Keratinocyte (primary cell): Measurements from ENCODE around the gene MARK1. TPM values are rescaled to one million over a fixed set of nuclear protein-coding genes. Genes with fewer than 3 reads are reported as not detected.

ENCODE experiments used
- DNase-seq: peaks from one replicate; pipeline ENCODE4 v3.0.0-alpha.2; 2011; ENCODE audit warnings: low read depth, missing footprints, low spot score
- FAIRE-seq: peaks from 2 replicates; lab custom pipeline; 2011; peaks lifted over from hg19 to GRCh38; lab: Jason Lieb, UNC
- H2AFZ ChIP-seq: 2 replicates; pipeline ENCODE4 v1.6.0; 2012; ENCODE audit warnings: low read length, control low read depth, inconsistent platforms; ENCODE audit not compliant: control insufficient read depth
- H3K27ac ChIP-seq: 2 replicates; pipeline ENCODE4 v1.5.1; 2011; ENCODE audit warnings: low read length; ENCODE audit not compliant: control insufficient read depth, insufficient read depth
- H3K27me3 ChIP-seq: 3 replicates; pipeline ENCODE4 v1.6.0; 2011; ENCODE audit warnings: low read length; ENCODE audit not compliant: control insufficient read depth, insufficient read depth; ENCODE audit errors: extremely low read depth
- H3K36me3 ChIP-seq, 2 experiments: 2 replicates in 1 of 2; 3 replicates in 1 of 2; pipeline ENCODE4 v1.5.1; 2011; ENCODE audit warnings: low read length in 2 of 2, mild to moderate bottlenecking in 1 of 2; ENCODE audit not compliant: control insufficient read depth in 2 of 2, insufficient read depth in 2 of 2; ENCODE audit errors: extremely low read depth in 1 of 2
- H3K4me1 ChIP-seq: 3 replicates; pipeline ENCODE4 v1.5.1; 2011; ENCODE audit warnings: low read length; ENCODE audit not compliant: control insufficient read depth, insufficient read depth; ENCODE audit errors: extremely low read depth
- H3K4me2 ChIP-seq: 3 replicates; pipeline ENCODE4 v1.6.0; 2011; ENCODE audit warnings: low read depth, low read length; ENCODE audit not compliant: control insufficient read depth, insufficient read depth; ENCODE audit errors: extremely low read depth
- H3K4me3 ChIP-seq, 3 experiments: fragments of 200-600 bp in 1 of 3; sonication (generic) in 1 of 3; 2 replicates in 2 of 3; 3 replicates in 1 of 3; pipeline ENCODE4 v1.5.1; 2011 to 2016; ENCODE audit warnings: low read length in 3 of 3, mild to moderate bottlenecking in 3 of 3, control low read depth in 2 of 3, inconsistent platforms in 1 of 3, low read depth in 1 of 3, mixed read lengths in 1 of 3, mixed run types in 1 of 3, moderate library complexity in 1 of 3; ENCODE audit not compliant: control insufficient read depth in 2 of 3, insufficient read depth in 2 of 3; ENCODE audit errors: extremely low read depth in 1 of 3
- H3K79me2 ChIP-seq: 2 replicates; pipeline ENCODE4 v1.6.0; 2012; ENCODE audit warnings: low read length; ENCODE audit not compliant: control insufficient read depth, insufficient read depth
- H3K9ac ChIP-seq: 3 replicates; pipeline ENCODE4 v1.6.0; 2011; ENCODE audit warnings: low read length; ENCODE audit not compliant: control insufficient read depth, insufficient read depth; ENCODE audit errors: extremely low read depth
- H3K9me1 ChIP-seq: 3 replicates; pipeline ENCODE4 v1.6.0; 2011; ENCODE audit warnings: low read length; ENCODE audit not compliant: control insufficient read depth, insufficient read depth; ENCODE audit errors: extremely low read depth
- H3K9me3 ChIP-seq: 2 replicates; pipeline ENCODE4 v1.5.1; 2012; ENCODE audit warnings: low read depth, low read length; ENCODE audit not compliant: control insufficient read depth
- H4K20me1 ChIP-seq: 3 replicates; pipeline ENCODE4 v1.6.0; 2011; ENCODE audit warnings: low read length; ENCODE audit not compliant: control insufficient read depth, insufficient read depth; ENCODE audit errors: extremely low read depth
- EZH2 ChIP-seq: IDR thresholded peaks from one replicate; pipeline ENCODE4 v1.6.1; 2012; ENCODE audit warnings: inconsistent platforms, mild to moderate bottlenecking, low read length, moderate library complexity
- dilution Hi-C: fragments of 300-500 bp; cut with MboI; formaldehyde crosslinking; loops from one replicate; pipeline ENCODE4 v1.7.0; 2020; ENCODE audit warnings: low sequenced_read_pairs; ENCODE audit not compliant: extremely low pct_ligation_motif_present
- polyA plus RNA-seq, 5 experiments: library from polyadenylated mRNA; depleted of rRNA in 3 of 5; stranded (reverse) in 3 of 5; stranded (forward) in 1 of 5; unstranded in 1 of 5; fragments of >200 nt; gene quantifications; 1 replicate in 1 of 5; 2 replicates in 3 of 5; 3 replicates in 1 of 5; pipeline versions ENCODE4 v1.2.1 to v1.2.3, GENCODE V29; 2011 to 2012; ENCODE audit warnings: missing spikeins in 2 of 5, low read depth in 1 of 5, low replicate concordance in 1 of 5
- TF ChIP-seq, protein P1 (sequence below), 3 experiments: IDR thresholded peaks in 1 of 3; conservative IDR thresholded peaks in 1 of 3; optimal IDR thresholded peaks in 1 of 3; 2 replicates in 2 of 3; 3 replicates in 1 of 3; pipeline versions ENCODE3 to v1.5.1; 2011; ENCODE audit warnings: low read length in 3 of 3, mild to moderate bottlenecking in 3 of 3, moderate library complexity in 2 of 3, control low read depth in 1 of 3, inconsistent platforms in 1 of 3; ENCODE audit not compliant: insufficient read depth in 2 of 3; ENCODE audit errors: extremely low read depth in 1 of 3

Gene MARK1
- polyA plus RNA-seq, 1 donor (not counting 4 experiments of a cell fraction or from before 2014, with no cell fraction given), result 8.4 TPM

DNA sequence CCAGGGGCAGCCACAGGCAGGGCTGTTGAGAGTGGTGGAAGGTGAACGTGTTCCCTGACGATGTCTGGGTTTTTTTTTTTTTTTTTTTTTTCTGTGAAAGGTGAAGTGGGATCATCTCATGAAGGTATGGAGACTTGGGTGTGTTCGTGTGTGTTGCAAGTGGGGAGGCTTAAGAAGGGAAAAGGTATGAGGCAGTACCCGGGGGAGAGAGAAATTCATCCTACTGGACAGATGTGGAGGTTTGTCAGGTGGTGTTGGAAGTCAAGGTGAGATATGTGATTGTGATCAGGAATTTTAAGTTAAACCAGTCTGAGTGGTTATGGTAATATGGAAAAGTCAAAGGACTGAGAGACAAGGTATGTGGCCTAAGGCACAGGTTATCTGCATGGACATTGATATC lies 167.5 kb downstream of the MARK1 start:
- dilution Hi-C loops, result no loop called here
- Histone ChIP-seq H3K36me3 (no peaks in the 10 kb centered on the region), H3K27ac (no peak overlapping the region), H2AFZ (no peak overlapping the region), H3K9me1 (no peaks in the 10 kb centered on the region), H3K4me2 (no peak overlapping the region), H3K79me2 (no peaks in the 10 kb centered on the region), H3K9me3 (no peaks in the 10 kb centered on the region), H3K4me1 (peaks cover 2% of the 10 kb centered on the region), H3K9ac (no peak overlapping the region), H3K4me3 (no peak overlapping the region), H4K20me1 (no peaks in the 10 kb centered on the region), H3K27me3 (peaks cover 16% of the 10 kb centered on the region)
- FAIRE-seq, result no peak
- no peak for DNase-seq
- no peak for TF ChIP-seq EZH2
- TF ChIP-seq, protein P1, sequence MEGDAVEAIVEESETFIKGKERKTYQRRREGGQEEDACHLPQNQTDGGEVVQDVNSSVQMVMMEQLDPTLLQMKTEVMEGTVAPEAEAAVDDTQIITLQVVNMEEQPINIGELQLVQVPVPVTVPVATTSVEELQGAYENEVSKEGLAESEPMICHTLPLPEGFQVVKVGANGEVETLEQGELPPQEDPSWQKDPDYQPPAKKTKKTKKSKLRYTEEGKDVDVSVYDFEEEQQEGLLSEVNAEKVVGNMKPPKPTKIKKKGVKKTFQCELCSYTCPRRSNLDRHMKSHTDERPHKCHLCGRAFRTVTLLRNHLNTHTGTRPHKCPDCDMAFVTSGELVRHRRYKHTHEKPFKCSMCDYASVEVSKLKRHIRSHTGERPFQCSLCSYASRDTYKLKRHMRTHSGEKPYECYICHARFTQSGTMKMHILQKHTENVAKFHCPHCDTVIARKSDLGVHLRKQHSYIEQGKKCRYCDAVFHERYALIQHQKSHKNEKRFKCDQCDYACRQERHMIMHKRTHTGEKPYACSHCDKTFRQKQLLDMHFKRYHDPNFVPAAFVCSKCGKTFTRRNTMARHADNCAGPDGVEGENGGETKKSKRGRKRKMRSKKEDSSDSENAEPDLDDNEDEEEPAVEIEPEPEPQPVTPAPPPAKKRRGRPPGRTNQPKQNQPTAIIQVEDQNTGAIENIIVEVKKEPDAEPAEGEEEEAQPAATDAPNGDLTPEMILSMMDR (optimal IDR thresholded peaks at IDR 0.05 in 1 of 3, IDR thresholded peaks at IDR 0.05 in 1 of 3, conservative IDR thresholded peaks at IDR 0.05 in 1 of 3; ENCODE audit: extremely low read depth in 1 of 3, insufficient read depth in 2 of 3, low read length in 3 of 3), result no peak

DNA sequence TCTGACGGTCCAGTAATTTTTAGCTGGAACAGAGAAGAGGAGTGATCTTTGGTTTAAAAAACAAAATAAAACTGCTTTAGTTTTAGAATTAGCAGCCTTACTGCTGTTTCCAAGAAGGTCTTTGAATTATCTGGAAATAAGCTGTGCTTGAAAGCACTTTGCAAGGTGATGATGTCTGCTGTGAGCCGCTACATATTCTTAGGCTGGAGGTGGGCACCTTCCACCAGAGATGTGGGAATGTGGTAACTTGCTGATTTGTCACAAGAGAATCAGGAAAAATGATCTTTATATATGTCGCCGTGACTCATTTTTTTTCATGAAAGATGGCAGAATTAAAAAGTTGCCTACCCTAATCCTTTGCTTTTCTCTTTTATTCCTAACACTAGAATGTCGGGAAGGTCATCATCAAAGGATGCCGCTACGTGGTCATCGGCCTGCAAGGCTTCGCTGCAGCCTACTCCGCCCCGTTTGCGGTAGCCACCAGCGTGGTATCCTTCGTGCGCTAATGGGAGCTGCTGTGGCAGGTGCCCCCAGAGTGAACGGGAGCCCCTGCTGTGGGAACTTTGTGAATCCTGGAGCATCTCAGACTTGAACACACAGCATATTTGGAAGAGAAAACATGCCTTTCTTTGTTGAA lies 168.4 kb downstream of the MARK1 start:
- H3K79me2 ChIP-seq, result no peaks in the 10 kb centered on the region
- no peaks in the 10 kb centered on the region for H3K9me3 ChIP-seq
- H3K4me2 ChIP-seq, result no peak overlapping the region
- H3K27ac ChIP-seq, result no peak overlapping the region
- no peaks in the 10 kb centered on the region for H4K20me1 ChIP-seq
- no peaks in the 10 kb centered on the region for H3K4me1 ChIP-seq
- H3K4me3 ChIP-seq, result no peak overlapping the region
- H3K36me3 ChIP-seq, result no peaks in the 10 kb centered on the region
- DNase-seq, result no peak
- H3K9me1 ChIP-seq, result no peaks in the 10 kb centered on the region
- no peak for FAIRE-seq
- dilution Hi-C loops, result no loop called here
- peaks cover 7% of the 10 kb centered on the region for H3K27me3 ChIP-seq
- no peak overlapping the region for H2AFZ ChIP-seq
- TF ChIP-seq EZH2, result no peak
- TF ChIP-seq, protein P1 (optimal IDR thresholded peaks at IDR 0.05 in 1 of 3, IDR thresholded peaks at IDR 0.05 in 1 of 3, conservative IDR thresholded peaks at IDR 0.05 in 1 of 3; ENCODE audit: extremely low read depth in 1 of 3, insufficient read depth in 2 of 3, low read length in 3 of 3), result no peak
- no peak overlapping the region for H3K9ac ChIP-seq
